Measurements from ENCODE around the gene NUDT1.

- TF ChIP-seq EZH2phosphoT487 (IDR thresholded peaks at IDR 0.05; ENCODE audit: insufficient read depth, low read depth) (no peak), EZH2 (IDR thresholded peaks at IDR 0.05; ENCODE audit: insufficient read depth, poor library complexity, severe bottlenecking) (no peak)
These were observed 28.3 kb upstream of the NUDT1 start for GRCh38 chr7:2213551-2214215.
